HepG2 (cell line): ENCODE measurements around the gene JAG1. TPM values are rescaled to one million over a fixed set of nuclear protein-coding genes. Genes with fewer than 3 reads are reported as not detected.

ENCODE experiments used
- ATAC-seq: fragments of 200-7000 bp; cut with Tn5 transposase; 3 replicates; pipeline ENCODE4 v1.9.1; 2020; ENCODE audit warnings: mild to moderate bottlenecking, moderate library complexity
- BruUV-seq: library from RNA; stranded (reverse); fragments of 400-500 nt; replicated peaks from 2 replicates; lab custom pipeline; 2021; lab: Mats Ljungman, UMichigan
- CTCF ChIA-PET: fragments of 300-600 bp; formaldehyde crosslinking; extraction: SDS; loops from one replicate; lab custom pipeline; 2021; ENCODE audit warnings: low total read pairs, inconsistent platforms, low intra/inter-chr PET ratio; lab: Yijun Ruan, JAX
- POLR2A ChIA-PET: fragments of 350-600 bp; sonication (Branson Sonifier 250); formaldehyde crosslinking; loops from one replicate; lab custom pipeline; 2020; ENCODE audit warnings: antibody characterized with exemption, inconsistent platforms; lab: Yijun Ruan, JAX
- DNase-seq: peaks from one replicate; pipeline ENCODE4 v3.0.0-alpha.2; 2015; ENCODE audit warnings: low spot score
- FAIRE-seq: peaks from 3 replicates; lab custom pipeline; 2011; peaks lifted over from hg19 to GRCh38; lab: Jason Lieb, UNC
- H2AFZ ChIP-seq: one replicate; pipeline ENCODE4 v1.6.1; 2011; ENCODE audit warnings: low read length, inconsistent platforms
- H3K27ac ChIP-seq: fragments of 300-600 bp; 3 replicates; pipeline ENCODE4 v1.8.0; 2011; ENCODE audit warnings: mixed run types, mild to moderate bottlenecking, mixed read lengths, low read length, inconsistent platforms; ENCODE audit not compliant: insufficient read depth; ENCODE audit errors: extremely low read length
- H3K27me3 ChIP-seq, 2 experiments: fragments of 200-600 bp in 1 of 2; 2 replicates in 1 of 2; 3 replicates in 1 of 2; pipeline versions ENCODE4 v1.6.0 to v1.8.0; 2011; ENCODE audit warnings: low read length in 2 of 2, mild to moderate bottlenecking in 2 of 2, moderate library complexity in 2 of 2, inconsistent platforms in 1 of 2; ENCODE audit not compliant: insufficient read depth in 2 of 2, control insufficient read depth in 1 of 2
- H3K36me3 ChIP-seq, 2 experiments: fragments of 200-600 bp in 1 of 2; replicated peaks in 1 of 2; 2 replicates in 1 of 2; 3 replicates in 1 of 2; pipeline versions ENCODE4 v1.5.1 to v1.8.0; 2011; ENCODE audit warnings: low read length in 2 of 2, inconsistent platforms in 1 of 2; ENCODE audit not compliant: insufficient read depth in 2 of 2, control insufficient read depth in 1 of 2
- H3K4me1 ChIP-seq: 2 replicates; pipeline ENCODE4 v1.5.1; 2012; ENCODE audit warnings: low read length, inconsistent platforms; ENCODE audit not compliant: insufficient read depth
- H3K4me2 ChIP-seq: 2 replicates; pipeline ENCODE4 v1.6.0; 2011; ENCODE audit warnings: low read depth, low read length, inconsistent platforms
- H3K4me3 ChIP-seq, 3 experiments: fragments of 200-600 bp in 1 of 3; sonication (generic), shearing (Covaris generic) in 1 of 3; replicated peaks in 1 of 3; 2 replicates each; pipeline ENCODE4 v1.5.1; 2011 to 2016; ENCODE audit warnings: low read length in 3 of 3, inconsistent platforms in 2 of 3, low read depth in 2 of 3, mild to moderate bottlenecking in 2 of 3, control low read depth in 1 of 3, mixed read lengths in 1 of 3; ENCODE audit not compliant: insufficient read depth in 1 of 3
- H3K79me2 ChIP-seq: one replicate; pipeline ENCODE4 v1.6.1; 2011; ENCODE audit warnings: low read length, inconsistent platforms; ENCODE audit not compliant: insufficient read depth
- H3K9ac ChIP-seq: 2 replicates; pipeline ENCODE4 v1.6.0; 2011; ENCODE audit warnings: mild to moderate bottlenecking, low read depth, low read length, inconsistent platforms; ENCODE audit not compliant: insufficient read depth
- H3K9me3 ChIP-seq: 2 replicates; pipeline ENCODE4 v1.5.1; 2012; ENCODE audit warnings: mild to moderate bottlenecking, low read length
- H4K20me1 ChIP-seq: 2 replicates; pipeline ENCODE4 v1.6.0; 2011; ENCODE audit warnings: inconsistent platforms, mild to moderate bottlenecking, low read length, moderate library complexity; ENCODE audit not compliant: insufficient read depth
- ATF7 ChIP-seq, 2 experiments: fragments of 450-650 bp in 1 of 2; sonication (generic) in 1 of 2; formaldehyde crosslinking in 1 of 2; IDR thresholded peaks; 2 replicates each; pipeline versions ENCODE4 v1.4.0 to v1.6.1; 2016 to 2020; ENCODE audit warnings: antibody characterized with exemption in 1 of 2, mild to moderate bottlenecking in 1 of 2, missing genetic modification reagents in 1 of 2
- BRD4 ChIP-seq: sonication (generic); formaldehyde crosslinking; IDR thresholded peaks from 2 replicates; pipeline ENCODE4 v1.4.0; 2020; ENCODE audit warnings: missing genetic modification reagents
- FOXK1 ChIP-seq: sonication (generic); formaldehyde crosslinking; IDR thresholded peaks from 2 replicates; pipeline ENCODE4 v1.4.0; 2020; ENCODE audit warnings: low read depth, missing genetic modification reagents, borderline replicate concordance
- POLR2AphosphoS5 ChIP-seq: IDR thresholded peaks from 2 replicates; pipeline ENCODE4 v1.6.1; 2012; ENCODE audit warnings: low read depth, low read length
- TP53 ChIP-seq: sonication (generic); formaldehyde crosslinking; conservative IDR thresholded peaks from 2 replicates; pipeline ENCODE4 v1.4.0; 2020; ENCODE audit warnings: missing genetic modification reagents
- ZFP90 ChIP-seq: sonication (generic); formaldehyde crosslinking; IDR thresholded peaks from 2 replicates; pipeline ENCODE4 v1.8.0; 2022; ENCODE audit warnings: missing genetic modification reagents, mild to moderate bottlenecking, inconsistent platforms, borderline replicate concordance
- ZNF205 ChIP-seq: IDR thresholded peaks from 2 replicates; pipeline ENCODE4 v1.6.1; 2018; ENCODE audit warnings: missing biosample characterization, missing genetic modification reagents
- ZNF549 ChIP-seq: sonication (generic); formaldehyde crosslinking; IDR thresholded peaks from 2 replicates; pipeline ENCODE4 v1.5.0; 2020; ENCODE audit warnings: missing genetic modification reagents
- ZNF570 ChIP-seq: sonication (generic); formaldehyde crosslinking; IDR thresholded peaks from 2 replicates; pipeline ENCODE4 v1.4.0; 2020; ENCODE audit warnings: mild to moderate bottlenecking, missing genetic modification reagents, borderline replicate concordance
- WGBS: methylation state at CpG from one replicate; pipeline ENCODE4 v1.1.6; 2017; ENCODE audit warnings: low lambda C conversion rate; 5-methylcytosine and 5-hydroxymethylcytosine counted together
- in situ Hi-C: cut with HindIII; loops from 2 replicates; pipeline ENCODE4 v1.10.0; 2017; ENCODE audit warnings: low pct_unique_long_range_greater_than_20kb; ENCODE audit not compliant: extremely low pct_ligation_motif_present
- intact Hi-C: fragments of 100-400 bp; cut with micrococcal nuclease; formaldehyde crosslinking; loops from one replicate; pipeline ENCODE4 v1.10.0; 2022; ENCODE audit not compliant: unreplicated experiment
- polyA plus RNA-seq, 8 experiments: library from polyadenylated mRNA; depleted of rRNA in 3 of 8; stranded (reverse) in 7 of 8; unstranded in 1 of 8; fragments of >200 nt; fragmentation: Illumina TruSeq in 4 of 8; extraction: Trizol in 4 of 8; gene quantifications; 2 replicates each; pipeline versions ENCODE4 v1.2.1 to v1.2.3, GENCODE V29; 2011 to 2016; ENCODE audit warnings: low read depth in 4 of 8, missing spikeins in 1 of 8, mixed read lengths in 1 of 8; ENCODE audit not compliant: insufficient read depth in 1 of 8
- total RNA-seq, 5 experiments: library from RNA; depleted of rRNA; stranded (reverse); fragments of >200 nt; fragmentation: Illumina TruSeq; extraction: Trizol; gene quantifications; 2 replicates each; pipeline ENCODE4 v1.2.3, GENCODE V29; 2016; ENCODE audit warnings: low read depth in 1 of 5
- TF ChIP-seq, protein P1 (sequence below): sonication (generic); formaldehyde crosslinking; IDR thresholded peaks from 2 replicates; pipeline ENCODE4 v1.4.0; 2020; ENCODE audit warnings: mild to moderate bottlenecking, missing genetic modification reagents
- TF ChIP-seq, protein P2 (sequence below): sonication (generic); formaldehyde crosslinking; IDR thresholded peaks from 2 replicates; pipeline ENCODE4 v1.9.0; 2021; ENCODE audit warnings: missing genetic modification reagents, borderline replicate concordance
- TF ChIP-seq, protein P3 (sequence below): sonication (generic); formaldehyde crosslinking; IDR thresholded peaks from 2 replicates; pipeline ENCODE4 v1.5.0; 2020; ENCODE audit warnings: missing genetic modification reagents

JAG1 gene
- total and polyA plus RNA-seq, 2 of the 13 experiments (the other 11 are each of a cell fraction or from before 2014, with no cell fraction given) = 47.1 to 56.3 TPM

DNA sequence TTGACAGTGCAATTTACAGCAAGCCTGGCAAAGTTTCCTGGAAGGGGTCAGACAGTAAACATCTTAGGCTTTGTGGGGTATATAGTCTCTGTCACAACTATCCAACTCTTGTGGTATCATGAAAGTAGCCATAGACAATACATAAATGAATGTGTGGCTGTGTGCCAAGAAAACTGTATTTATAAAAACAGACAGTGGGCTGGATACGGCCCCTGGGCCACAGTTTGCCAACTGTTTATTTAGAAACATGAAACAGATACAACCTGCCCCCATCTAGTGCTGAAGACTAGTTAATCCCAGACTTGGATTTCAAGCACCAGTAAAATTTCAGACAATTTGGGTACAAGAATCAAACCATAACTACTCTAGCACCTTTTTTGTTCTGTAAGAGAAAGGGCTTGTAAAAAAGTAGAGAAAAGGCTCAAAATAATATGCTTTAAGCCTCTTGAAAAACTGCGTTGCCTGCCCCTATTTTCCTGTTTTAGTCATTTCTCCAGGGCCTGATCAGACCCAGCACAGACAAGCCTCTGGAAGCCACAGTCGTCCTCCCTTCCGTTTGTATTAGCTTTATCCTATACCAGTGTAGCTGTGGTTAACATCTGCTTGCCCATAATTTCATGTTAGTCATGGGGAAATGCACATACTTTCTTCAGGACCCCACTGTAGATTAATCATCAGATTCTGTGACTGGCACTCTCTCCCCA, 30.8 kb downstream of the JAG1 start (continued):
- TF ChIP-seq FOXK1 (CRISPR knock-in tag) (no peak), TP53 (CRISPR knock-in tag) (no peak), ATF7 (IDR thresholded peaks at IDR 0.05) (no peak), ATF7 (CRISPR knock-in tag; IDR thresholded peaks at IDR 0.05) (no peak), ZNF570 (no peak), ZNF549 (CRISPR knock-in tag) (no peak), ZNF205 (no peak)

DNA sequence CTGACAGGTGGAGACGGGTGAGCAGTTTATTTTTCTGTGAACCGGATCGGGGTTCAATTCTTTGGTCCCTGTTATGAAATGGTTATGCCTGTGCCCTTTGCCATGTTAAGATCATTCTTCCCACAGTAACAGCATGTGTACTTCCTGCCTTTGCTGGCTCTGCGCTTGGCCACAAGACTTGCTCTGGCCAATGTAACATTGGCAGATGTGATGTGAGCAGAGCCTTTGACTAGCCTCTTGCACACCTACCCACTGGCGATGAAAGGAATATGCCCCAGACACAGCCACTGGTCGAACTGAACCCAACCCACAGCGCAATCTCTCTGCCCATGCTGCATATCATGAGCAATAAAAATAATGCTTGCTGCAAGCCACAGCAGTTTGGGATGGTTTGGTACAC, 31.9 kb downstream of the JAG1 start:
- 98% methylated on average over 7 of the region's 7 CpGs for WGBS
- 0 out of 2 replicates have a peak, but pooled peaks have one; percentile 16 for TF ChIP-seq POLR2AphosphoS5
- TF ChIP-seq, protein P1, sequence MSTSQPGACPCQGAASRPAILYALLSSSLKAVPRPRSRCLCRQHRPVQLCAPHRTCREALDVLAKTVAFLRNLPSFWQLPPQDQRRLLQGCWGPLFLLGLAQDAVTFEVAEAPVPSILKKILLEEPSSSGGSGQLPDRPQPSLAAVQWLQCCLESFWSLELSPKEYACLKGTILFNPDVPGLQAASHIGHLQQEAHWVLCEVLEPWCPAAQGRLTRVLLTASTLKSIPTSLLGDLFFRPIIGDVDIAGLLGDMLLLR (CRISPR knock-in tag) = peak; percentile 51; the same call in 1 of the 2 replicates
- no peak for TF ChIP-seq BRD4
- TF ChIP-seq, protein P2, sequence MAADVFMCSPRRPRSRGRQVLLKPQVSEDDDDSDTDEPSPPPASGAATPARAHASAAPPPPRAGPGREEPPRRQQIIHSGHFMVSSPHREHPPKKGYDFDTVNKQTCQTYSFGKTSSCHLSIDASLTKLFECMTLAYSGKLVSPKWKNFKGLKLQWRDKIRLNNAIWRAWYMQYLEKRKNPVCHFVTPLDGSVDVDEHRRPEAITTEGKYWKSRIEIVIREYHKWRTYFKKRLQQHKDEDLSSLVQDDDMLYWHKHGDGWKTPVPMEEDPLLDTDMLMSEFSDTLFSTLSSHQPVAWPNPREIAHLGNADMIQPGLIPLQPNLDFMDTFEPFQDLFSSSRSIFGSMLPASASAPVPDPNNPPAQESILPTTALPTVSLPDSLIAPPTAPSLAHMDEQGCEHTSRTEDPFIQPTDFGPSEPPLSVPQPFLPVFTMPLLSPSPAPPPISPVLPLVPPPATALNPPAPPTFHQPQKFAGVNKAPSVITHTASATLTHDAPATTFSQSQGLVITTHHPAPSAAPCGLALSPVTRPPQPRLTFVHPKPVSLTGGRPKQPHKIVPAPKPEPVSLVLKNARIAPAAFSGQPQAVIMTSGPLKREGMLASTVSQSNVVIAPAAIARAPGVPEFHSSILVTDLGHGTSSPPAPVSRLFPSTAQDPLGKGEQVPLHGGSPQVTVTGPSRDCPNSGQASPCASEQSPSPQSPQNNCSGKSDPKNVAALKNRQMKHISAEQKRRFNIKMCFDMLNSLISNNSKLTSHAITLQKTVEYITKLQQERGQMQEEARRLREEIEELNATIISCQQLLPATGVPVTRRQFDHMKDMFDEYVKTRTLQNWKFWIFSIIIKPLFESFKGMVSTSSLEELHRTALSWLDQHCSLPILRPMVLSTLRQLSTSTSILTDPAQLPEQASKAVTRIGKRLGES = no peak
- TF ChIP-seq, protein P3, sequence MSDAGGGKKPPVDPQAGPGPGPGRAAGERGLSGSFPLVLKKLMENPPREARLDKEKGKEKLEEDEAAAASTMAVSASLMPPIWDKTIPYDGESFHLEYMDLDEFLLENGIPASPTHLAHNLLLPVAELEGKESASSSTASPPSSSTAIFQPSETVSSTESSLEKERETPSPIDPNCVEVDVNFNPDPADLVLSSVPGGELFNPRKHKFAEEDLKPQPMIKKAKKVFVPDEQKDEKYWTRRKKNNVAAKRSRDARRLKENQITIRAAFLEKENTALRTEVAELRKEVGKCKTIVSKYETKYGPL (CRISPR knock-in tag) = no peak
- TF ChIP-seq ZFP90 (CRISPR knock-in tag) = no peak
- no peaks in the 10 kb centered on the region for H3K79me2 ChIP-seq
- peaks cover 66 to 87% of the 10 kb centered on the region in 2 experiments for H3K36me3 ChIP-seq
- H3K9ac ChIP-seq = no peak overlapping the region
- DNase-seq (no peak), ATAC-seq (no peak), FAIRE-seq (no peak)
- intact Hi-C loops (no loop called here), in situ Hi-C loops (loop anchor here (10.0 kb wide), 1 partner anchor 207 kb away; the partner anchor contains the start of genes MKKS and SLX4IP)
- no peak overlapping the region for H3K27ac ChIP-seq
- POLR2A ChIA-PET = no interaction called here
- no peak overlapping the region for H2AFZ ChIP-seq
- H4K20me1 ChIP-seq = no peaks in the 10 kb centered on the region
- no peak overlapping the region for H3K4me3 ChIP-seq
- CTCF ChIA-PET = no interaction called here
- H3K4me2 ChIP-seq = no peak overlapping the region
- H3K9me3 ChIP-seq = no peaks in the 10 kb centered on the region
- BruUV-seq = no TSS peak
- no peaks in the 10 kb centered on the region for H3K4me1 ChIP-seq
- H3K27me3 ChIP-seq = no peaks in the 10 kb centered on the region
